ENCODE measurements around the gene SPATS1.

SPATS1 gene

GRCh38 chr6:44381739-44382138, 39.3 kb downstream of the SPATS1 start:
- Mint-ChIP-seq H3K27ac (no peak overlapping the region), H3K9me3 (ENCODE audit: low read depth) (no peaks in the 10 kb centered on the region), H3K4me3 (no peak overlapping the region), H3K27me3 (no peaks in the 10 kb centered on the region), H3K4me1 (ENCODE audit: low read depth) (peaks cover 4% of the 10 kb centered on the region), H3K36me3 (no peaks in the 10 kb centered on the region)

- Mint-ChIP-seq H3K27ac (peak overlapping the region; percentile 99), H3K27me3 (no peaks in the 10 kb centered on the region), H3K4me3 (peak overlapping the region; percentile 99), H3K4me1 (ENCODE audit: low read depth) (peaks cover 37% of the 10 kb centered on the region), H3K9me3 (ENCODE audit: low read depth) (no peaks in the 10 kb centered on the region), H3K36me3 (peaks cover 7% of the 10 kb centered on the region)
Observed at GRCh38 chr6:44386364-44386928, 44.0 kb downstream of the SPATS1 start.

GRCh38 chr6:44386929-44387345, 44.5 kb downstream of the SPATS1 start:
- H3K4me1 Mint-ChIP-seq (ENCODE audit: low read depth), result peaks cover 42% of the 10 kb centered on the region
- H3K9me3 Mint-ChIP-seq (ENCODE audit: low read depth), result no peaks in the 10 kb centered on the region
- no peaks in the 10 kb centered on the region for H3K27me3 Mint-ChIP-seq
- peak overlapping the region; percentile 99 for H3K27ac Mint-ChIP-seq
- peak overlapping the region; percentile 99 for H3K4me3 Mint-ChIP-seq
- H3K36me3 Mint-ChIP-seq, result peaks cover 8% of the 10 kb centered on the region

GRCh38 chr6:44387346-44388134, 45.1 kb downstream of the SPATS1 start, which contains the start of gene CDC5L:
Gene CDC5L, plus strand, starts transcription at chr6:44387706. Its CDS starts 118 bp downstream, at chr6:44387824.
- Mint-ChIP-seq H3K4me3 (peak within 1 kb of the TSS; percentile 99), H3K9me3 (ENCODE audit: low read depth) (no peaks in the 10 kb centered on the region), H3K36me3 (peaks cover 12% of the 10 kb centered on the region), H3K27me3 (no peaks in the 10 kb centered on the region), H3K27ac (peak within 1 kb of the TSS; percentile 99), H3K4me1 (ENCODE audit: low read depth) (peaks cover 47% of the 10 kb centered on the region)

- Mint-ChIP-seq H3K27me3 (no peaks in the 10 kb centered on the region), H3K4me3 (peak overlapping the region; percentile 99), H3K9me3 (ENCODE audit: low read depth) (no peaks in the 10 kb centered on the region), H3K27ac (peak overlapping the region; percentile 77), H3K4me1 (ENCODE audit: low read depth) (peaks cover 47% of the 10 kb centered on the region), H3K36me3 (peaks cover 12% of the 10 kb centered on the region)
Observed at GRCh38 chr6:44388135-44388487, 45.7 kb downstream of the SPATS1 start.

GRCh38 chr6:44388887-44389286, 46.4 kb downstream of the SPATS1 start:
- peak overlapping the region; percentile 99 for H3K4me3 Mint-ChIP-seq
- peak overlapping the region; percentile 77 for H3K27ac Mint-ChIP-seq
- peaks cover 47% of the 10 kb centered on the region for H3K4me1 Mint-ChIP-seq (ENCODE audit: low read depth)
- H3K27me3 Mint-ChIP-seq, result no peaks in the 10 kb centered on the region
- H3K36me3 Mint-ChIP-seq, result peaks cover 12% of the 10 kb centered on the region
- H3K9me3 Mint-ChIP-seq (ENCODE audit: low read depth), result no peaks in the 10 kb centered on the region

- H3K4me1 Mint-ChIP-seq (ENCODE audit: low read depth), result peaks cover 53% of the 10 kb centered on the region
- no peaks in the 10 kb centered on the region for H3K27me3 Mint-ChIP-seq
- no peak overlapping the region for H3K27ac Mint-ChIP-seq
- no peaks in the 10 kb centered on the region for H3K9me3 Mint-ChIP-seq (ENCODE audit: low read depth)
- peak overlapping the region; percentile 99 for H3K4me3 Mint-ChIP-seq
- peaks cover 12% of the 10 kb centered on the region for H3K36me3 Mint-ChIP-seq
Observed at GRCh38 chr6:44390158-44390683, 47.8 kb downstream of the SPATS1 start.

All from activated naive CD8-positive, alpha-beta T cell (primary cell).